OCI-LY7 (cell line): ENCODE data around the gene YWHAQ. TPM values are rescaled to one million over a fixed set of nuclear protein-coding genes. Genes with fewer than 3 reads are reported as not detected.
"Not testable (repeated sequence)": the region's sequence is repeated elsewhere in the genome, so short reads cannot be mapped to it uniquely, and the experiment has no call there.

ENCODE experiments used
- BruUV-seq: library from RNA; stranded (reverse); fragments of 400-500 nt; replicated peaks from 2 replicates; lab custom pipeline; 2021; lab: Mats Ljungman, UMichigan
- CTCF ChIA-PET: fragments of 300-600 bp; sonication (Branson Sonifier 250); formaldehyde crosslinking; loops from one replicate; lab custom pipeline; 2022; ENCODE audit warnings: antibody characterized with exemption; ENCODE audit not compliant: unreplicated experiment; lab: Charles Lee
- POLR2A ChIA-PET: fragments of 300-600 bp; sonication (Branson Sonifier 250); formaldehyde crosslinking; loops from one replicate; lab custom pipeline; 2022; ENCODE audit warnings: antibody characterized with exemption; lab: Charles Lee
- DNase-seq: peaks from one replicate; pipeline ENCODE4 v3.0.0-alpha.2; 2015; ENCODE audit warnings: low spot score
- H2AFZ ChIP-seq: fragments of 200-600 bp; sonication (generic), shearing (Covaris generic); 2 replicates; pipeline ENCODE4 v1.6.1; 2014; ENCODE audit warnings: mild to moderate bottlenecking, antibody characterized with exemption, low read length, moderate library complexity
- H3K27ac ChIP-seq: fragments of 200-600 bp; sonication (generic); 2 replicates; pipeline ENCODE4 v1.5.1; 2014; ENCODE audit warnings: mixed run types, low read depth, mild to moderate bottlenecking, moderate library complexity, low read length, inconsistent platforms; ENCODE audit not compliant: poor library complexity, severe bottlenecking
- H3K36me3 ChIP-seq: fragments of 200-600 bp; sonication (generic); 2 replicates; pipeline ENCODE4 v1.6.1; 2014; ENCODE audit warnings: mild to moderate bottlenecking, antibody characterized with exemption, low read length, moderate library complexity, mixed read lengths; ENCODE audit not compliant: insufficient read depth
- H3K4me1 ChIP-seq: fragments of 200-600 bp; sonication (generic); 2 replicates; pipeline ENCODE4 v1.5.1; 2014; ENCODE audit warnings: mild to moderate bottlenecking, low read length; ENCODE audit not compliant: insufficient read depth, poor library complexity, severe bottlenecking
- H3K4me2 ChIP-seq: fragments of 200-600 bp; sonication (generic); 2 replicates; pipeline ENCODE4 v1.6.1; 2014; ENCODE audit warnings: mild to moderate bottlenecking, low read length
- H3K4me3 ChIP-seq: fragments of 200-600 bp; sonication (generic); 2 replicates; pipeline ENCODE4 v1.5.1; 2014; ENCODE audit warnings: mild to moderate bottlenecking, low read depth, low read length; ENCODE audit not compliant: poor library complexity, severe bottlenecking
- H3K79me2 ChIP-seq: fragments of 200-600 bp; sonication (generic); 2 replicates; pipeline ENCODE4 v1.6.1; 2016; ENCODE audit warnings: low read depth, mild to moderate bottlenecking, low read length, moderate library complexity, mixed read lengths; ENCODE audit not compliant: insufficient read depth
- H3K9me2 ChIP-seq: fragments of 200-600 bp; sonication (generic); 2 replicates; pipeline ENCODE4 v1.6.1; 2016; ENCODE audit warnings: mild to moderate bottlenecking, low read length, mixed read lengths; ENCODE audit not compliant: insufficient read depth
- H3K9me3 ChIP-seq: fragments of 200-600 bp; sonication (generic); 2 replicates; pipeline ENCODE4 v1.6.1; 2014; ENCODE audit warnings: mild to moderate bottlenecking, mixed run types, low read length, mixed read lengths
- H4K20me1 ChIP-seq: fragments of 200-600 bp; sonication (generic); 2 replicates; pipeline ENCODE4 v1.6.1; 2014; ENCODE audit warnings: mild to moderate bottlenecking, antibody characterized with exemption, low read length, moderate library complexity, mixed read lengths; ENCODE audit not compliant: insufficient read depth
- CTCF ChIP-seq: fragments of 200-600 bp; sonication (generic); conservative IDR thresholded peaks from 2 replicates; pipeline ENCODE4 v1.5.1; 2014; ENCODE audit warnings: mild to moderate bottlenecking, antibody characterized with exemption, low read length, moderate library complexity, mixed read lengths
- EZH2phosphoT487 ChIP-seq: fragments of 200-600 bp; sonication (generic); IDR thresholded peaks from 2 replicates; pipeline ENCODE4 v1.6.1; 2018; ENCODE audit warnings: low read depth, borderline replicate concordance, mild to moderate bottlenecking, mixed run types, antibody characterized with exemption, low read length, moderate library complexity, mixed read lengths
- intact Hi-C: fragments of 100-400 bp; cut with micrococcal nuclease; formaldehyde crosslinking; loops from one replicate; pipeline ENCODE4 v1.10.0; 2022; ENCODE audit not compliant: unreplicated experiment
- total RNA-seq, 2 experiments: library from RNA; depleted of rRNA in 1 of 2; stranded (reverse); fragments of >200 nt in 1 of 2; shearing (Covaris generic) in 1 of 2; gene quantifications; 2 replicates each; pipeline ENCODE4 v1.2.3, GENCODE V29; 2014 to 2022

Gene YWHAQ
- total RNA-seq, 2 experiments from 2014 or later = 181 to 252 TPM

DNA sequence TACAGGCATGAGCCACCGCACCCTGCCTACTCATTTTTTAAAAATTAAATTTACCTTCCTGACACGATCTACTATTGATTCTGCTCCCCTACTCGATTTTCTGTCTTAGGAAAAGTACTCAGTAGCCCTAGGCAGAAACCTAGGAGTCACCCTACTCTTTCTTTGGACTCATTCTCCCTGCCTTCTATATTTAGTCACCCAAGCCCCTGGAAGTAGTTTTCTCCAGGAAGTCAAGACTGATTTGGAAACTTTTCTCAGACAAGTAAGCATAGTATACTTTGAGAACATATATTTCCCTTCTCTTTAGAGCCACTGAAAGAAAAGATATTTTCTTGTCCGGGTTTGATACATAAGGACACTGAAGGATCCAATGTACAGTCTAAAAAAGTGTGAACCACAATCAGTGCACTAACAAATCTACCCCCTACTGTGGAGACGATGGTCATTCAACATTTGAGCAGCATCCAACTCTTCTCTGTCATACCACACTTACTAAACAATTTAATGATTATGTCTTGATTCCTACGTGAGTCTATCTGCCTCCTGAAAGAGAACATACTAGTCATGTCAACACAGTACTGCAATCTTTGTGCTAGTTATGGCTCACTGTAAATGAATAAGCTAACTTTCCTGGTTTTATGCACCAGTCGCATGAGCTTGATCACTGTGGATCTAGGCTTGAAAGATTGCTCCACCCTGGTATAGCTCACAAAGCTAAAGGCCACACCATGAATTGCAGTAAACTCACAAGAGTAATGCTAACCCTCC, 19.8 kb downstream of the YWHAQ start:
- peaks cover 26% of the 10 kb centered on the region for H4K20me1 ChIP-seq
- no peak overlapping the region for H3K27ac ChIP-seq
- peaks cover 29% of the 10 kb centered on the region for H3K4me1 ChIP-seq
- H2AFZ ChIP-seq = no peak overlapping the region
- no peaks in the 10 kb centered on the region for H3K9me2 ChIP-seq
- TF ChIP-seq EZH2phosphoT487 = no peak
- no peak for TF ChIP-seq CTCF
- DNase-seq = no peak
- BruUV-seq = no TSS peak
- intact Hi-C loops = no loop called here
- H3K4me3 ChIP-seq = no peak overlapping the region
- ChIA-PET CTCF (no interaction called here), POLR2A (interaction anchor here (0.8 kb wide), 1 partner anchor 20 kb away, joined by 3 read pairs; no protein-coding TSS in a partner anchor)
- H3K4me2 ChIP-seq = no peak overlapping the region
- H3K79me2 ChIP-seq = peaks cover 100% of the 10 kb centered on the region
- H3K9me3 ChIP-seq = no peaks in the 10 kb centered on the region
- H3K36me3 ChIP-seq = peaks cover 79% of the 10 kb centered on the region

DNA sequence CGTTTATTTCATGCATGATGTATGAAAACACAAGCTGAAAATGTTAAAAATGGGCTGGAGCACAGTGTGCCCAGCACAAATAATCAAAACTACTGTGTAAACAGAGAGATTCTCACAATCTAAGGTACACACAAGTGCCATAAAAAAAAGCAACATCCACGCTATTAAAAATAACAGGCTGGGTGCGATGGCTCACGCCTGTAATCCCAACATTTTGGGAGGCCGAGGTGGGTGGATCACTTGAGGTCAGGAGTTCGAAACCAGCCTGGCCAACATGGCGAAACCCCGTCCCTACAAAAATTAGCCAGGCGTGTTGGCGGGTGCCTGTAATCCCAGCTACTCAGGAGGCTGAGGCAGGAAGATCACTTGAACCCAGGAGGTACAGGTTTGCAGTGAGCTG, 22.3 kb downstream of the YWHAQ start:
- Histone ChIP-seq H3K4me2 (peak overlapping the region; percentile 63), H3K4me3 (peak overlapping the region; percentile 37), H3K27ac (peak overlapping the region; percentile 32), H3K4me1 (peaks cover 29% of the 10 kb centered on the region), H3K36me3 (peaks cover 81% of the 10 kb centered on the region), H3K79me2 (peaks cover 100% of the 10 kb centered on the region), H4K20me1 (peaks cover 21% of the 10 kb centered on the region)
- DNase-seq, intact Hi-C loops, H3K9me2 ChIP-seq, H3K9me3 ChIP-seq, H2AFZ ChIP-seq, BruUV-seq, CTCF ChIA-PET: not testable (repeated sequence)
- POLR2A ChIA-PET = interaction anchor here (0.8 to 2.4 kb wide), 9 partner anchors 9 to 75 kb away, joined by 3 to 14 read pairs (median 5); partner anchors contain the start of gene YWHAQ

- ChIA-PET CTCF (no interaction called here), POLR2A (interaction anchor here (0.7 to 1.6 kb wide), 3 partner anchors 28 to 46 kb away, joined by 3 to 4 read pairs (median 3); partner anchors contain the start of gene YWHAQ)
- TF ChIP-seq CTCF (no peak), EZH2phosphoT487 (no peak)
- Histone ChIP-seq H3K9me3 (peaks cover 15% of the 10 kb centered on the region; the same call in 1 of the 2 replicates), H3K27ac (no peak overlapping the region), H4K20me1 (no peaks in the 10 kb centered on the region), H3K4me2 (no peak overlapping the region), H3K36me3 (peaks cover 89% of the 10 kb centered on the region), H3K79me2 (peaks cover 98% of the 10 kb centered on the region), H3K4me1 (no peaks in the 10 kb centered on the region), H3K9me2 (no peaks in the 10 kb centered on the region), H3K4me3 (no peak overlapping the region), H2AFZ (no peak overlapping the region)
- DNase-seq = no peak
- no TSS peak for BruUV-seq
- intact Hi-C loops = no loop called here
These were observed 28.4 kb downstream of the YWHAQ start for GRCh38 chr2:9602412-9602811.
